Esophagus squamous epithelium (tissue), 5 donors: ENCODE data around the gene FOXB1. TPM values are rescaled to one million over a fixed set of nuclear protein-coding genes. Genes with fewer than 3 reads are reported as not detected.

Source experiments
- DNase-seq: peaks from one replicate; lab custom pipeline; 2025; lab: John Stamatoyannopoulos, UW
- H3K27ac ChIP-seq, 4 donors: fragments of 200-600 bp; sonication (generic); one replicate each; pipeline ENCODE4 v1.5.1; 2016 to 2019; ENCODE audit warnings: mild to moderate bottlenecking in 1 of 4
- H3K27me3 ChIP-seq, 4 donors: fragments of 200-600 bp; sonication (generic); 1 replicate in 3 of 4; 2 replicates in 1 of 4; pipeline versions ENCODE4 v1.5.1 to v1.6.0; 2017 to 2021; ENCODE audit warnings: antibody characterized with exemption in 1 of 4
- H3K36me3 ChIP-seq, 3 donors: fragments of 200-600 bp; sonication (generic); one replicate each; pipeline ENCODE4 v1.5.1; 2016 to 2019
- H3K4me1 ChIP-seq, 3 donors: fragments of 200-600 bp; sonication (generic); one replicate each; pipeline ENCODE4 v1.5.1; 2017 to 2019
- H3K4me3 ChIP-seq, 4 donors: fragments of 200-600 bp; sonication (generic); 1 replicate in 3 of 4; 2 replicates in 1 of 4; pipeline ENCODE4 v1.5.1; 2016 to 2019; ENCODE audit warnings: mild to moderate bottlenecking in 2 of 4, moderate library complexity in 1 of 4
- H3K9me3 ChIP-seq, 3 donors: fragments of 200-600 bp; sonication (generic); one replicate each; pipeline ENCODE4 v1.5.1; 2016 to 2019
- POLR2A ChIP-seq, 4 donors: fragments of 450-650 bp; IDR thresholded peaks; one replicate each; pipeline ENCODE4 v1.6.1; 2017; ENCODE audit warnings: antibody characterized with exemption in 4 of 4, mild to moderate bottlenecking in 4 of 4, moderate library complexity in 3 of 4
- WGBS, 2 donors: methylation state at CpG; one replicate each; pipeline ENCODE4 v1.1.5; 2018; 5-methylcytosine and 5-hydroxymethylcytosine counted together
- intact Hi-C: fragments of 100-400 bp; cut with DNase I; formaldehyde crosslinking; loops from one replicate; pipeline ENCODE4 v1.15.0; 2022
- total RNA-seq, 4 donors: library from RNA; depleted of rRNA; stranded (reverse); fragments of >200 nt; gene quantifications; one replicate each; pipeline ENCODE4 v1.1.0, GENCODE V29; 2016
- TF ChIP-seq, protein P1 (sequence below), 6 experiments: fragments of 450-650 bp in 4 of 6; fragments of 200-600 bp in 2 of 6; sonication (generic) in 2 of 6; IDR thresholded peaks; one replicate each; pipeline ENCODE4 v1.5.1; 2016 to 2019; ENCODE audit warnings: antibody characterized with exemption in 6 of 6, mild to moderate bottlenecking in 4 of 6, moderate library complexity in 4 of 6
- donor health status: DM: yes; HTN: yes; CAD: no.

Gene FOXB1
- total RNA-seq, 4 donors from 2014 or later = not detected

DNA sequence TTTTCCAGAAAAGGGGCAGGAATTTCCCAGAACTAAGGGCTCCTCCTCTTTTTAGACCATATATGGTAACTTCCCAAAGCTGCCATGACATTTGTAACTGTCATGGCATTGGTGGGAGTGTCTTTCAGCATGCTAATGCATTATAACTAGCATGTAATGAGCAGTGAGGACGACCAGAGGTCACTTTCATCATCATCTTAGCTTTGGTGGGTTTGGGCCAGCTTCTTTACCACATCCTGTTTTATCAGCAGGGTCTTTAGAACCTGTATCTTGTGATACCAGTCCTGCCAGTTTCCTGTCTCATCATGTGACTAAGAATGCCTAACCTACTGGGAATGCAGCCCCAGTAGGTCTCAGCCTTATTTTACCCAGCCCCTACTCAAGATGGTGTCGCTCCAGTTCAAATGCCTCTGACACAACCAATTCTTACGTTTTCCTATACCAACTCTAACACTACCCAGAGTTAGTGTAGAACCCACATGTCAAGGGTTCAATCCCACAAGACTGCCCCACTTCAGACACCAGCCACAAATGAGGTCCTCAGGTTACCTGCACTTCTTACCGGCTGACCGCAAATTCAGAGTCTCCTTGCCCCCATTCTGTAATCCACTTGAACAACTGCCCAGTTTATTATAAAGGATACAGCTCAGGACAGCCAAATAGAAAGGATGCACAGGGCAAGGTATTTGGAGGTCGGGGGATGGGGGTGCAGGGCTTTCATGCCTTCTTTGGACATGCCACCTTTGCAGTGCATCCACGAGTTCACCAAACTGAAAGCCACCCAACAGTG is 17.7 kb downstream of the FOXB1 start:
- Histone ChIP-seq H3K4me1 (no peaks in the 10 kb centered on the region), H3K27me3 (peaks cover 0 to 63% (median 0%) of the 10 kb centered on the region in 4 donors), H3K27ac (no peak overlapping the region), H3K9me3 (peaks cover 0 to 5% (median 4%) of the 10 kb centered on the region in 3 donors), H3K36me3 (no peaks in the 10 kb centered on the region), H3K4me3 (no peak overlapping the region)
- DNase-seq = no peak
- 79 to 85% methylated on average over 7 of the region's 7 CpGs for WGBS, 2 donors
- TF ChIP-seq, protein P1, sequence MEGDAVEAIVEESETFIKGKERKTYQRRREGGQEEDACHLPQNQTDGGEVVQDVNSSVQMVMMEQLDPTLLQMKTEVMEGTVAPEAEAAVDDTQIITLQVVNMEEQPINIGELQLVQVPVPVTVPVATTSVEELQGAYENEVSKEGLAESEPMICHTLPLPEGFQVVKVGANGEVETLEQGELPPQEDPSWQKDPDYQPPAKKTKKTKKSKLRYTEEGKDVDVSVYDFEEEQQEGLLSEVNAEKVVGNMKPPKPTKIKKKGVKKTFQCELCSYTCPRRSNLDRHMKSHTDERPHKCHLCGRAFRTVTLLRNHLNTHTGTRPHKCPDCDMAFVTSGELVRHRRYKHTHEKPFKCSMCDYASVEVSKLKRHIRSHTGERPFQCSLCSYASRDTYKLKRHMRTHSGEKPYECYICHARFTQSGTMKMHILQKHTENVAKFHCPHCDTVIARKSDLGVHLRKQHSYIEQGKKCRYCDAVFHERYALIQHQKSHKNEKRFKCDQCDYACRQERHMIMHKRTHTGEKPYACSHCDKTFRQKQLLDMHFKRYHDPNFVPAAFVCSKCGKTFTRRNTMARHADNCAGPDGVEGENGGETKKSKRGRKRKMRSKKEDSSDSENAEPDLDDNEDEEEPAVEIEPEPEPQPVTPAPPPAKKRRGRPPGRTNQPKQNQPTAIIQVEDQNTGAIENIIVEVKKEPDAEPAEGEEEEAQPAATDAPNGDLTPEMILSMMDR (IDR thresholded peaks at IDR 0.05) = no peak
- TF ChIP-seq POLR2A (IDR thresholded peaks at IDR 0.05) = no peak
- intact Hi-C loops = no loop called here

DNA sequence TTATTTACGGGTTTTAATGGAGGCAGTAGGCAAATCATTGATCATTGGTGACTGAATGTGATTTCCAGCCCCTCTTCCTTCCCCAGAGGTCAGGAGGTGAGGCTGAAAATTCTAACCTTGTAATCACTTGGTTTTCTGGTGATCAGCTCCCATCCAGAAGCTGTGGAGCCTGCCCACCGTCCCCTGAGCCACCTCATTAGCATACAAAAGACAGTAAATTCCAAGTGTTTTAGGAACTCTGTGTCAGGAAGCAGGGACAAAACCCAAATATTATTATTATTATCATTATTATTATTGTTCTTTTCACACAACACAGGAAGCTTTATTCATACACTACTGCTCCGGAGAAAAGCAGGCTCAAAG is 18.2 kb downstream of the FOXB1 start:
- TF ChIP-seq POLR2A (IDR thresholded peaks at IDR 0.05) = no peak
- TF ChIP-seq, protein P1 (IDR thresholded peaks at IDR 0.05) = no peak
- intact Hi-C loops = no loop called here
- peaks cover 0 to 58% (median 0%) of the 10 kb centered on the region in 4 donors for H3K27me3 ChIP-seq
- peaks cover 0 to 4% (median 0%) of the 10 kb centered on the region in 3 donors for H3K9me3 ChIP-seq
- DNase-seq = no peak
- H3K27ac ChIP-seq = no peak overlapping the region
- H3K4me3 ChIP-seq = no peak overlapping the region
- no peaks in the 10 kb centered on the region for H3K36me3 ChIP-seq
- 64 to 71% methylated on average over 3 of the region's 3 CpGs for WGBS, 2 donors
- H3K4me1 ChIP-seq = no peaks in the 10 kb centered on the region

DNA sequence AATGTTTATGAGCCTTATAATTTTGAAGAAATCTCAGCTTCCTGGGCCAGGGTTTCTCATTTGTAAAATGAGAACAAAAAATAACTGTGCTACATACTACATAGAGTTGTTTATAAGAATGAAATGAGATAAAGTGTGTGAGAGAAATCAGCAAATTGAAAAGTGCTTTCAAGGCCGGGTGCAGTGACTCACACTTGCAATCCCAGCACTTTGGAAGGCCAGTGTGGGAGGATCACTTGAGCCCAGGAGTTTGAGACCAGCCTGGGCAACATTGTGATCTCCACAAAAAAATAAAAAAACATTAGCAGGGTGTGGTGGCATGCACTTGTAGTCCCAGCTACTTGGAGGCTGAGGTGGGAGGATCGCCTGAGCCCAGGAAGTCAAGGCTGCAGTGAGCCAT is 22.4 kb downstream of the FOXB1 start:
- intact Hi-C loops = no loop called here
- no peak overlapping the region for H3K27ac ChIP-seq
- H3K9me3 ChIP-seq = no peaks in the 10 kb centered on the region
- no peak overlapping the region for H3K4me3 ChIP-seq
- no peak for DNase-seq
- peaks cover 0 to 28% (median 0%) of the 10 kb centered on the region in 4 donors for H3K27me3 ChIP-seq
- WGBS, 2 donors = 55 to 66% methylated on average over 2 of the region's 2 CpGs
- H3K4me1 ChIP-seq = no peaks in the 10 kb centered on the region
- no peak for TF ChIP-seq POLR2A (IDR thresholded peaks at IDR 0.05)
- TF ChIP-seq, protein P1 (IDR thresholded peaks at IDR 0.05) = no peak
- H3K36me3 ChIP-seq = no peaks in the 10 kb centered on the region

DNA sequence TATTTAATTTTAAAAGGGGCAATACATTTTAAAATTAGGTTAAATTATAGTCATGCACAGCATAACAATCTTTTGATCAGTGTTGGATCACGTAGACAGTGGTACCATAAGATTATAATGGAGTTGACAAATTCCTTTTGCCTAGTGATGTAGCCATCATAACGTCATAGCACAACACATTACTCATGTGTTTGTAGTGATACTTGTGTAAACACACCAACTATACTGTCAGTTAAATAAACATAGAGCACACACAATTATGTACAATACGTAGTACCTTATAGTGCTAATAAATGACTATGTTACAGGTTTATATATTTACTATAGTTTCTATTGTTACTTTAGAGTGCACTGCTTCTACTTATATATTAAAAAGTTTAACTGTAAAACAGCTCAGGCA is 31.2 kb downstream of the FOXB1 start:
- Histone ChIP-seq H3K4me1 (no peaks in the 10 kb centered on the region), H3K27me3 (peaks cover 0 to 23% (median 1%) of the 10 kb centered on the region in 4 donors), H3K9me3 (no peaks in the 10 kb centered on the region), H3K27ac (no peak overlapping the region), H3K36me3 (no peaks in the 10 kb centered on the region), H3K4me3 (no peak overlapping the region)
- no peak for DNase-seq
- intact Hi-C loops = no loop called here
- TF ChIP-seq, protein P1 (IDR thresholded peaks at IDR 0.05) = no peak
- no peak for TF ChIP-seq POLR2A (IDR thresholded peaks at IDR 0.05)
- WGBS, 2 donors = 59 to 61% methylated on average over 3 of the region's 3 CpGs

DNA sequence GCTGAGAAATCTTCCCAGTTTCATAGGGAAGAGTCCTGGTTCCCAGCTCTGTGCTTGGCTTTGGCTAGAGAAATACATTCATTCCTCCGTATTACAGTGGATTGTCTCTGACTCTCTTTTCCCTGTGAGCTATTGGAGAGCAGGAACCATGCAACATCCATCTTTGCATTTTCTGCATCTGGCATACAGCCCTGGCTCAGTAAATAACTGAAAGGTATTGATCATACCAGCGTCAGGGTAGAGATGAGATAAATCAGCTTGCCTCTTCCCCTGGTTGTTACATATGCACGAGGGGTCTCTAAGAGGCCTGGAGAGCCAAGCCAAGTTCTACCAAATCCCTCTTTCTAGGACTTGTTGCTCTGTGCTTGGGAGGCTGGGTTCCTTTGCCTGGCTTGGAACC is 35.2 kb downstream of the FOXB1 start:
- Histone ChIP-seq H3K36me3 (no peaks in the 10 kb centered on the region), H3K4me3 (no peak overlapping the region), H3K9me3 (no peaks in the 10 kb centered on the region), H3K27me3 (peaks cover 0 to 35% (median 2%) of the 10 kb centered on the region in 4 donors), H3K4me1 (no peaks in the 10 kb centered on the region), H3K27ac (no peak overlapping the region)
- 65 to 72% methylated on average over 2 to 3 of the region's 3 CpGs for WGBS, 2 donors
- intact Hi-C loops = no loop called here
- DNase-seq = no peak
- TF ChIP-seq POLR2A (IDR thresholded peaks at IDR 0.05) = no peak
- TF ChIP-seq, protein P1 (IDR thresholded peaks at IDR 0.05) = no peak
